GM23338 (cell line): ENCODE results near the gene GTPBP10.

Experiments
- CREB1 ChIP-seq: fragments of 250-450 bp; sonication (Bioruptor Pico); IDR thresholded peaks from 2 replicates; pipeline ENCODE4 v1.5.0; 2020; ENCODE audit warnings: low read depth, mild to moderate bottlenecking, moderate library complexity
- CTCF ChIP-seq, 2 experiments: fragments of 200-600 bp in 1 of 2; sonication (generic) in 1 of 2; conservative IDR thresholded peaks; 2 replicates each; pipeline versions ENCODE4 v1.5.1 to v1.6.1; 2016 to 2017; ENCODE audit warnings: antibody characterized with exemption in 2 of 2, low read depth in 2 of 2, mild to moderate bottlenecking in 2 of 2, moderate library complexity in 1 of 2
- ETS1 ChIP-seq: IDR thresholded peaks from 2 replicates; pipeline ENCODE4 v1.6.1; 2016; ENCODE audit warnings: antibody characterized with exemption
- EZH2phosphoT487 ChIP-seq: fragments of 200-600 bp; sonication (generic); IDR thresholded peaks from one replicate; pipeline ENCODE4 v1.8.1; 2018; ENCODE audit warnings: antibody characterized with exemption; ENCODE audit not compliant: unreplicated experiment
- NANOG ChIP-seq: IDR thresholded peaks from 2 replicates; pipeline ENCODE4 v1.6.1; 2016; ENCODE audit warnings: antibody characterized with exemption, borderline replicate concordance
- REST ChIP-seq: IDR thresholded peaks from one replicate; pipeline ENCODE4 v1.6.1; 2018; ENCODE audit warnings: antibody characterized with exemption; ENCODE audit not compliant: unreplicated experiment
- ZNF114 ChIP-seq: fragments of 250-450 bp; sonication (Bioruptor Pico); IDR thresholded peaks from 2 replicates; pipeline ENCODE4 v1.5.0; 2020; ENCODE audit warnings: mild to moderate bottlenecking, moderate library complexity

GRCh38 chr7:90391488-90391887 lies 45.0 kb downstream of the GTPBP10 start:
- TF ChIP-seq CTCF (conservative IDR thresholded peaks at IDR 0.05; ENCODE audit: low read depth in 2 of 2) (no peak), EZH2phosphoT487 (no peak), CREB1 (no peak), ETS1 (no peak), NANOG (no peak), REST (no peak), ZNF114 (CRISPR knock-in tag) (no peak)
